Endothelial cell of umbilical vein (primary cell): ENCODE measurements around the gene ERMAP. TPM values are rescaled to one million over a fixed set of nuclear protein-coding genes. Genes with fewer than 3 reads are reported as not detected.

ENCODE experiments used
- BruUV-seq: library from RNA; stranded (reverse); fragments of 400-500 nt; replicated peaks from 2 replicates; lab custom pipeline; 2021; lab: Mats Ljungman, UMichigan
- CTCF ChIA-PET: fragments of 300-600, 350-600 bp; sonication (Branson Sonifier 250); formaldehyde crosslinking; loops from one replicate; lab custom pipeline; 2021; ENCODE audit warnings: antibody characterized with exemption, inconsistent platforms; lab: Charles Lee
- POLR2A ChIA-PET: fragments of 300-600, 350-600 bp; sonication (Branson Sonifier 250); formaldehyde crosslinking; loops from one replicate; lab custom pipeline; 2021; ENCODE audit warnings: antibody characterized with exemption, inconsistent platforms; lab: Charles Lee
- DNase-seq: peaks from one replicate; pipeline ENCODE4 v3.0.0-alpha.2; 2011; ENCODE audit warnings: low read depth, low spot score
- FAIRE-seq: peaks from 2 replicates; lab custom pipeline; 2011; peaks lifted over from hg19 to GRCh38; lab: Jason Lieb, UNC
- H2AFZ ChIP-seq: 2 replicates; pipeline ENCODE4 v1.6.0; 2012; ENCODE audit warnings: low read depth, low read length, control low read depth, inconsistent platforms
- H3K27ac ChIP-seq: 2 replicates; pipeline ENCODE4 v1.5.1; 2011; ENCODE audit warnings: low read depth, mild to moderate bottlenecking, control low read depth, low read length, moderate library complexity; ENCODE audit not compliant: insufficient read depth
- H3K27me3 ChIP-seq, 2 experiments: 2 replicates each; pipeline versions ENCODE4 v1.6.0 to v1.6.1; 2011; ENCODE audit warnings: low read length in 2 of 2, mixed read lengths in 1 of 2; ENCODE audit not compliant: control insufficient read depth in 2 of 2, insufficient read depth in 2 of 2
- H3K36me3 ChIP-seq, 2 experiments: 2 replicates in 1 of 2; 3 replicates in 1 of 2; pipeline ENCODE4 v1.5.1; 2011; ENCODE audit warnings: low read length in 2 of 2, mild to moderate bottlenecking in 1 of 2, moderate library complexity in 1 of 2; ENCODE audit not compliant: control insufficient read depth in 2 of 2, insufficient read depth in 2 of 2; ENCODE audit errors: extremely low read depth in 1 of 2
- H3K4me1 ChIP-seq: 3 replicates; pipeline ENCODE4 v1.5.1; 2011; ENCODE audit warnings: mild to moderate bottlenecking, low read length; ENCODE audit not compliant: control insufficient read depth, insufficient read depth; ENCODE audit errors: extremely low read depth
- H3K4me2 ChIP-seq: 2 replicates; pipeline ENCODE4 v1.6.1; 2011; ENCODE audit warnings: low read length, control low read depth, mixed read lengths; ENCODE audit not compliant: insufficient read depth
- H3K4me3 ChIP-seq, 3 experiments: fragments of 200-600 bp in 1 of 3; sonication (generic), shearing (Covaris generic) in 1 of 3; replicated peaks in 1 of 3; 2 replicates each; pipeline ENCODE4 v1.5.1; 2011 to 2016; ENCODE audit warnings: control low read depth in 3 of 3, low read length in 3 of 3, mild to moderate bottlenecking in 2 of 3, inconsistent platforms in 1 of 3, low read depth in 1 of 3, moderate library complexity in 1 of 3; ENCODE audit not compliant: insufficient read depth in 1 of 3
- H3K79me2 ChIP-seq: 2 replicates; pipeline ENCODE4 v1.6.0; 2012; ENCODE audit warnings: low read length, inconsistent platforms; ENCODE audit not compliant: control insufficient read depth, insufficient read depth
- H3K9ac ChIP-seq: replicated peaks from 2 replicates; pipeline ENCODE3; 2011; ENCODE audit warnings: low read length, control low read depth; ENCODE audit not compliant: insufficient read depth; ENCODE audit errors: extremely low read depth
- H3K9me1 ChIP-seq: replicated peaks from 3 replicates; pipeline ENCODE4 v1.6.0; 2011; ENCODE audit warnings: mild to moderate bottlenecking, low read length; ENCODE audit not compliant: control insufficient read depth, insufficient read depth; ENCODE audit errors: extremely low read depth
- H3K9me3 ChIP-seq: replicated peaks from 2 replicates; pipeline ENCODE4 v1.5.1; 2012; ENCODE audit warnings: low read length, inconsistent platforms; ENCODE audit not compliant: control insufficient read depth, insufficient read depth
- H4K20me1 ChIP-seq: replicated peaks from 2 replicates; pipeline ENCODE3; 2011; ENCODE audit warnings: mild to moderate bottlenecking, low read length; ENCODE audit not compliant: control insufficient read depth, insufficient read depth; ENCODE audit errors: extremely low read depth
- CTCF ChIP-seq, 2 donors: IDR thresholded peaks; 1 replicate in 1 of 2; 2 replicates in 1 of 2; pipeline ENCODE4 v1.5.1; 2011; ENCODE audit warnings: low read length in 2 of 2, mild to moderate bottlenecking in 2 of 2, moderate library complexity in 2 of 2, control low read depth in 1 of 2, inconsistent platforms in 1 of 2, low read depth in 1 of 2; ENCODE audit not compliant: insufficient read depth in 1 of 2; ENCODE audit errors: extremely low read depth in 1 of 2
- EZH2 ChIP-seq: IDR thresholded peaks from 2 replicates; pipeline ENCODE4 v1.6.1; 2012; ENCODE audit warnings: borderline replicate concordance, low read depth, mild to moderate bottlenecking, moderate library complexity, low read length, inconsistent platforms; ENCODE audit not compliant: severe bottlenecking
- FOS ChIP-seq: IDR thresholded peaks from 2 replicates; pipeline ENCODE4 v1.6.1; 2011; ENCODE audit warnings: mild to moderate bottlenecking, low read length, moderate library complexity, borderline replicate concordance; ENCODE audit not compliant: insufficient read depth
- GATA2 ChIP-seq: IDR thresholded peaks from 2 replicates; pipeline ENCODE4 v1.7.0; 2011; ENCODE audit warnings: low read depth, mild to moderate bottlenecking, moderate library complexity, mixed read lengths, low read length; ENCODE audit not compliant: insufficient read length, insufficient read depth
- JUN ChIP-seq: IDR thresholded peaks from 2 replicates; pipeline ENCODE4 v1.6.1; 2011; ENCODE audit warnings: borderline replicate concordance, low read depth; ENCODE audit not compliant: insufficient read length, insufficient read depth
- MAX ChIP-seq: IDR thresholded peaks from 2 replicates; pipeline ENCODE4 v1.6.1; 2011; ENCODE audit not compliant: insufficient read depth, insufficient read length
- MYC ChIP-seq: IDR thresholded peaks from one replicate; pipeline ENCODE4 v1.6.1; 2011; ENCODE audit warnings: mild to moderate bottlenecking, low read depth, low read length
- POLR2A ChIP-seq: IDR thresholded peaks from 2 replicates; pipeline ENCODE4 v1.6.1; 2012; ENCODE audit warnings: low read depth, mild to moderate bottlenecking, control low read depth, low read length
- POLR2AphosphoS5 ChIP-seq: IDR thresholded peaks from 2 replicates; pipeline ENCODE4 v1.6.1; 2012; ENCODE audit warnings: low read depth, mild to moderate bottlenecking, control low read depth, low read length, moderate library complexity; ENCODE audit not compliant: insufficient read depth
- dilution Hi-C: fragments of 300-500 bp; cut with MboI; formaldehyde crosslinking; loops from one replicate; pipeline ENCODE4 v1.15.0; 2019; ENCODE audit warnings: low sequenced_read_pairs; ENCODE audit not compliant: extremely low pct_ligation_motif_present
- intact Hi-C: fragments of 100-400 bp; cut with micrococcal nuclease; formaldehyde crosslinking; loops from one replicate; pipeline ENCODE4 v1.10.0; 2022
- polyA plus RNA-seq, 4 experiments: library from polyadenylated mRNA; depleted of rRNA in 3 of 4; stranded (reverse) in 3 of 4; unstranded in 1 of 4; fragments of >200 nt; gene quantifications; 2 replicates each; pipeline versions ENCODE4 v1.2.1 to v1.2.3, GENCODE V29; 2011 to 2012; ENCODE audit warnings: missing spikeins in 1 of 4
- total RNA-seq: library from RNA; stranded (reverse); gene quantifications from 2 replicates; pipeline ENCODE4 v1.2.3, GENCODE V29; 2021

ERMAP gene
- total and polyA plus RNA-seq, 2 donors (not counting 3 experiments of a cell fraction or from before 2014, with no cell fraction given), result 7.8 to 8.6 TPM

GRCh38 chr1:42876009-42876408, 59.1 kb downstream of the ERMAP start:
- no peaks in the 10 kb centered on the region for H3K4me1 ChIP-seq
- ChIA-PET CTCF (interaction anchor here (1.4 kb wide), 1 partner anchor 197 kb away, joined by 3 read pairs; no protein-coding TSS in a partner anchor), POLR2A (no interaction called here)
- H2AFZ ChIP-seq, result no peak overlapping the region
- BruUV-seq, result no TSS peak
- no peak overlapping the region for H3K27ac ChIP-seq
- H3K27me3 ChIP-seq, result peaks cover 13 to 29% of the 10 kb centered on the region in 2 experiments
- H3K9me1 ChIP-seq, result no peaks in the 10 kb centered on the region
- TF ChIP-seq FOS (no peak), JUN (no peak), EZH2 (no peak), POLR2AphosphoS5 (no peak), GATA2 (no peak), MAX (no peak), POLR2A (no peak), CTCF (IDR thresholded peaks at IDR 0.05; ENCODE audit: extremely low read depth in 1 of 2, insufficient read depth in 1 of 2, low read depth in 1 of 2, low read length in 2 of 2) (no peak), MYC (no peak)
- DNase-seq, result no peak
- no peak overlapping the region for H3K4me3 ChIP-seq
- intact Hi-C loops, result no loop called here
- no peaks in the 10 kb centered on the region for H4K20me1 ChIP-seq
- H3K9ac ChIP-seq, result no peak overlapping the region
- no peaks in the 10 kb centered on the region for H3K9me3 ChIP-seq
- dilution Hi-C loops, result no loop called here
- no peak overlapping the region for H3K4me2 ChIP-seq
- H3K79me2 ChIP-seq, result no peaks in the 10 kb centered on the region
- no peaks in the 10 kb centered on the region for H3K36me3 ChIP-seq
- no peak for FAIRE-seq
